HG03097 (cell line): ENCODE results near the gene CYTH1.

Experiments used
- ATAC-seq: cut with Tn5 transposase; IDR thresholded peaks from one replicate; pipeline ENCODE4 v1.9.1; 2021; ENCODE audit not compliant: unreplicated experiment, low FRiP score

Gene CYTH1, protein sequence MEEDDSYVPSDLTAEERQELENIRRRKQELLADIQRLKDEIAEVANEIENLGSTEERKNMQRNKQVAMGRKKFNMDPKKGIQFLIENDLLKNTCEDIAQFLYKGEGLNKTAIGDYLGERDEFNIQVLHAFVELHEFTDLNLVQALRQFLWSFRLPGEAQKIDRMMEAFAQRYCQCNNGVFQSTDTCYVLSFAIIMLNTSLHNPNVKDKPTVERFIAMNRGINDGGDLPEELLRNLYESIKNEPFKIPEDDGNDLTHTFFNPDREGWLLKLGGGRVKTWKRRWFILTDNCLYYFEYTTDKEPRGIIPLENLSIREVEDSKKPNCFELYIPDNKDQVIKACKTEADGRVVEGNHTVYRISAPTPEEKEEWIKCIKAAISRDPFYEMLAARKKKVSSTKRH

DNA sequence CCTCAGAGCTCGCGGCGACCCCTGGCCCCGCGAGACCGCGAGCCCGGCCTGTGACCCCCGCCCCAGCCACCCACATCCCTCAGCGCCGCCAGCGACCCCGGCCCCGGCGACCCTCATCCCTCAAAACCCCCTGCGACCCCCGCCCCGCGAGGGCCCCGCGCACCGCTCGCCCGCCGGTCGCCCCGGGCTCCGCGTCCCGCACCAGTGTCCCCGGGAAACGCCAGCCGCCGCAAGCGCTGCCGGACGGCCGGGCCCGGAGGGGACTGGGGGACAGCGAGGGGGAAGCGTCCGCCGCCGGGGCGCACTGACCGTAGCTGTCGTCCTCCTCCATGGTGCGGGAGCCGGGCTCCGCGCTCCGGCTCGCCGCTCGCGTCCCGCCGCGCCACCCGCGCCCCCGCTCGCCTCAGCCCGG is at the start of gene CYTH1:
TSS of gene CYTH1 (minus strand) at position 381 of the 412 bp plus-strand sequence. CDS start at position 331, 50 bp downstream.
- ATAC-seq: peak; percentile 14

DNA sequence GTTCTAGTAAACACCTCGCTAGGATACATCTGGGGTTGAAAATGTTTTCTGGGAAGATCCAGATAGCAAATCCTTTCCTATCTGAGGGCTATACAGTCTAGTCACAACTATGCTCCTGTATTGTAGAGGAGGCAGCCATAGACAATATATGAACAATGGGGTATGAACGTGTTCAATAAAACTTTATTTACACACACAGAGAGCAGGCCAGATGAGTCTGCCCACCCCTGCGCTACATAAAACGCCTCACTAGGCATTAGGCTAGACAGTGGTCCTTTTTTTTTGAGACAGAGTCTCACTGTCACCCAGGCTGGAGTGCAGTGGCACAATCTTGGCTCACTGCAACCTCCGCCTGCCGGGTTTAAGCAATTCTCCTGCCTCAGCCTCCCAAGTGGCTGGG is 47.4 kb upstream of the CYTH1 start:
- ATAC-seq: no peak

DNA sequence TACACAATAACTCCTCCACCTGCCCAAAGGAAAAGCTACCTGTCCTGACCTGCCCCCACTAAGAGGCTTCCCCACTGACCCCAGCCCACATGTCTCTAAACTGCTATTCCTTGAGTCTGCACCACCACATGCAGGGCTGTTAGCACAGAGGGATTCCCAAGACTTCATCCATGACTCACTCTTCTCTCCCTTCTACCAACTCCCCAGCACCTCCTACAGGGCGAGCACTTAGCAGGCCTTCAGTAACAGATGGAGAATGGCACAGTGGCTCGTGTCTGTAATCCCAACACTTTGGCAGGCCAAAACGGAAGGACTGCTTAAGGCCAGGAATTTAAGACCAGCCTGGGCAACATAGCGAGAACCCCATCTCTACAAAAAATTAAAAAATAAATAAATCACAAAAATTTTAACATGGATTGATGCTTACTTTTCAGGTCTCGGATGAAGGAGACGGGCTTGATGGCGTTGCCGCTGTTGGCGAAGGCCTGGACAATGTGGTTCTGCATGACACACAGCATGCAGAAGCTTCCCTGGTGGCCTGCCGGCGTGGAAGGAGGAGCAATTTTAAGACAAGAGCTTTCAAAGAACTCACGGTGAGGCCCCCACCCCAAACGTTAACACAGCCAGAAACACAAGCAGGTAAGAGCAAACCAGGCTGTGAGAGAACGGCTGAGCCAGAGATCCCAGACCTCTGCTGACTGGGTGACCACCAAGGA is 46.6 kb upstream of the CYTH1 start:
- ATAC-seq: no peak

DNA sequence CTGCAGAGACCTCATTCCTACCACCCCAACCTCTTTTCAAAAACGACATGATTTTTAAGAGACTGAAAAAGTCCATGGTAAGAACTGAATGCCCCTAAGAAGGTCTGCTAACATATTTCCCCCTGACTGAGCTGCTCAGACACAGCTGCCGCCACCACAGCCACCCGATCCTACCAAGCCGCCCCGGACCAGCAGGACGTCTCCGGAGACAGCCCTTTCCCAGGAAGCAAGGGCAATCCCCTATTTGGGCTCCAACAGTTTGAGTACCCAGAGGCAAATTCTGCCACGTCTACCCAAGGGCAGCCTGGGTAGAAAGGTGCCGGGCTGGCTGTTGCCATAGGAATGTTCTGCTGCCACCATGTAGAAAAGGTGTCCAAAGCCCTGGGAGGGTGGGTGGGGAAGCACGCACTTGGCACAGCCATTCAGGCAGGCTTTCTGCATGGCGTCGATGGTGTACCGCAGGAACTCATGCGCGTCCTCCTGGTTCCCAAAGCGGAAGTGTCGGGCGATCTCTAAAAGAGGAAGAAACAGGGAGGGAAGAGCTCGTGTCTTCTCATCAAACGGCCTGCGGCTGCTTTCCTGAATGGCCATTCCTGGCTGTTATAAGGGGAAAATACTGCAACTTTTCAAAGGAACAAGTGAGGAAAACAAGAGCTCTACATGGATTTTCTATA is 44.9 kb upstream of the CYTH1 start:
- no peak for ATAC-seq

DNA sequence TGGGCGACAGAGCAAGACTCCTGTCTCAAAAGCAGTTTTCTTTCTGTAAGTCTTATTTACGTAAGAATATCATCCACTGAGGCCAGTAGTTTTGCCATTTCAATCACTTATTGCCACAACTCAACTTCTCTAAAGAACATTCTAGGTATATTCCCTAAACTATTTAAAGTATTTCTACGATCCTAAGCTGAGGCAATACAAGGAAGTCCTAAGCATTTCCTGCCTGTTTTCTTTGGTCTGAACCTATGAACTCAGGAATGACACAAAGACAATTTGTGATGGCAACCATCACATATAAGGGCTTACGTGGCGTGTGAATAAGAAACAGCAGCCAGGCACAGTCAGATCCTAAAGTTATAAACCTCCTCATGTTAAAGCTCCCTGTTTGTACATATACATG is 44.3 kb upstream of the CYTH1 start:
- no peak for ATAC-seq

DNA sequence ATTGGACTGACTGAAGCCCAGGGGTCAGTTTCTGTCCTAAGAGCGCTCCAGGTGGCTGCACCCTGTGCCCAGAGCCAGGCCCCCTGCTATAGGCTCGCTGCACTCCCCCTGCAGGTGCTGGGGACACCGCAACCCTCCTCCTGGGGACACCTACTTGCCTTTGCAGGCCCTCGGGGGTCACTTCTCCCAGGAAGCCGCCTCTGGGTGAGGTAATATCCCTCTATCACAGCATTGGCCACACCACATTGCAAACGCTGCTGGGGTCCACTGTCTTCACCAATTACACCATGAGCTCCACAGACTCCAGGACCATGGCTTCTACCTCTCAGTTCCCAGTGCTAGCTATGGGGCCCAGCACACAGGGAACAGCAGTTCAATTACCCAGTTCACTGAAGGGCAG is 43.6 kb upstream of the CYTH1 start:
- ATAC-seq: no peak

DNA sequence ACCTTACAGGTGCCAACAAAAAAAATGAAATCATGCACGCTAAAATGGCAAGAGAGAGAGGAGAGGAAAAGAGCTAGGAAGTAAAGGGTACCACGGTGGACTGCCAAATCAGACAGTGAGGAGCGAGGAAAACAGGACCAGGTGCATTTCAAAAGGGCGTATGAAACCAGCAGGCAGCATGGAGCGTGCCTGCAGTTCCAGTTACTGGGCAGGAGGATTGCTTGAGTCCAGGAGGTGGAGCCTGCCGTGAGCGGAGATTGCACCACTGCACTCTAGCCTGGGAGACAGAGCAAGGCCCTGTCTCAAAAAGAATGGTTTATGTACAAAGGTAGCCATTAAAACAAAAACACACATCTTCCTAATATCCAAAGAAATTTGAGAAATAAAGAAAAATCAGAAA is 42.2 kb upstream of the CYTH1 start:
- no peak for ATAC-seq

DNA sequence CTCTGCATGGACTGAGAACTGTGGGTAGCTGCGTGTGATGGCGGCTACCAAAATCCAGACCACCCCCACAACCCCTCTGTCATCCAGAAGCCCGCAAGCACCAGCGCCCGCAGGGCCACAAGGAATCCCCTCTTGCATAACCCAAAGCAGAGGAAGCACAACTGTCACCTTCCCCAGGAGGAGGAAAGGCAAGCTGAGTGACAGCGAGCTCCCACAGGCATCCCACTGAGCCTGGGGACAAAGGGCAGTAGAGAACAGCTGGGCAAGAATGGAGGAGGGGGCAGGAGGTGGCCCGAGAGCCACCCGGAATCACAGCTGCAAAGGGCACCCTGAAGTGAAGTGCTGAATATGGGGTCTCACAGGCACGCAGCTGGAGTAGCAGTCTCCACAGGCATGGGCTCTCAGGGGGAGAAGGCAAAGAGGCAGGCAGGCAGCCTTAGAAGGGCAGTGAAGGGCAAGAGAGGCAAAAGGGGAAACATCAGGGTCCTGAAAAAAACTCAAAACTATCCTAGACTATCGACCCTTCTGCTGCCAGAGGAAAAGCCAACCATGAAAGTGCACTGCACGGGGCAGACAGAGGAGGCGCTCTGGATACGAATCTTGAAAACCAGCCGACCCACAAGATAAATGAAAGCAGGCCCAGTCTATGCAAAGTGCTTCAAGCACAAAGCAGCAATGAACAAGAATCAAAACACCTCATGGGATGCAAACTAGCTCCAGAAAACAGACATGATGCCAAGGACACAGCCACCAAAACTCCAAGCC is 41.4 kb upstream of the CYTH1 start:
- ATAC-seq: no peak

DNA sequence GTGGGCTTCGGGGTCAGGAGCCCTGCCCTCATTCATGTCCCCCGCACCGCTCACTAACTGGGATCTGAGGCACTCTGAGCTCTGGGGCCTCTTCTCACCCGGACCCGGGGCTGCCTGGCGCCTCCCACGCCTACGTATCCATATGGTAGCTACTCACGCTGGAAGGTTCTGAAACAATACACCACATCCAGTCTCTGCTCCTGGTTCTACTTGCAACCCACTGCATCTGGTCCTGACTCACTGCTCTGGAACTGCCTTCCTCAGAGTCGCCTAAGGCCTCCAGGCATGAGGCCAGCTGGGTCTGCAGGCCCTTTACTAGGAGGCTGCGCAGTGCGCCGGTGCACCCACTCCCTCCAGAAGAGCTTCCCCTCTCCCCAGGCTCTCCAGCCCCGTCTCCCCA is 40.5 kb upstream of the CYTH1 start:
- ATAC-seq: no peak

DNA sequence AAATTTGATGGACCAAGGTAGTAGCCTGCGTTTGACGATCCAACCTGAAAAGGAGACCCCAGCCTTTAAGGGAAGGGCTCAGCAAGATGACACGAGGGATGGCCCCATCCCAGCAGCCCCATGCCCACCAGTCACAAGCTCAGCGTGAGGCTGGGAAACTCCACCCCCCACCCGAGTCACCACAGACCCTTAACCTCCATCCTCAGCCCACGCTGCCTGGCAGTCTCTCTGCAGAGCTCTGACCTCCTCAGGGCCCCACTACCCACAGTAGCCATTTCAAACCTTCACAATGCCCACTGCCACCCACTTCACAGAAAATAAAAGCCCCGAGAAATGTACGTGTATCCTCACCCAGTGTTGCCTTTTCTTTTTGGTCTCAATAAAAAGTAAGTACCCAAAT is 39.9 kb upstream of the CYTH1 start:
- no peak for ATAC-seq

DNA sequence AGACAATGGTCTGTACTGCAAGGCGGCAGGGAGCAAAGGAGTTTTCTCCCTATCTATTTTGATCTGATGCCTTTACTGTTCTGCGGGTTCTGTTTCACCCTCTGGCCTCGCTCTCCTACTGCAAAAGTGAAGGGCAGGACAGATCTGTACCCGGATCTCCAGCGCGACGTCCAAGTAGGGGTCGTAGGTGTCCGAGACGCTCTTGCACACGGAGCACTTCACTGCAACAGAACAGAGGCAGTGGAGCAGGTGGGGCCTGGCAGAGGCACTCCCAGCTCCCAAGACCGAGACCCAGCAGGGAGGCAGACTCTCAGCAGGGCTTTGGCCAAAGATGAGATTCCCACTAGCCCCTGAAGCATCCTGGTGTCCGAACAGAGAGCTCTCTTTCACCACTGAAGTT is 38.8 kb upstream of the CYTH1 start:
- no peak for ATAC-seq

DNA sequence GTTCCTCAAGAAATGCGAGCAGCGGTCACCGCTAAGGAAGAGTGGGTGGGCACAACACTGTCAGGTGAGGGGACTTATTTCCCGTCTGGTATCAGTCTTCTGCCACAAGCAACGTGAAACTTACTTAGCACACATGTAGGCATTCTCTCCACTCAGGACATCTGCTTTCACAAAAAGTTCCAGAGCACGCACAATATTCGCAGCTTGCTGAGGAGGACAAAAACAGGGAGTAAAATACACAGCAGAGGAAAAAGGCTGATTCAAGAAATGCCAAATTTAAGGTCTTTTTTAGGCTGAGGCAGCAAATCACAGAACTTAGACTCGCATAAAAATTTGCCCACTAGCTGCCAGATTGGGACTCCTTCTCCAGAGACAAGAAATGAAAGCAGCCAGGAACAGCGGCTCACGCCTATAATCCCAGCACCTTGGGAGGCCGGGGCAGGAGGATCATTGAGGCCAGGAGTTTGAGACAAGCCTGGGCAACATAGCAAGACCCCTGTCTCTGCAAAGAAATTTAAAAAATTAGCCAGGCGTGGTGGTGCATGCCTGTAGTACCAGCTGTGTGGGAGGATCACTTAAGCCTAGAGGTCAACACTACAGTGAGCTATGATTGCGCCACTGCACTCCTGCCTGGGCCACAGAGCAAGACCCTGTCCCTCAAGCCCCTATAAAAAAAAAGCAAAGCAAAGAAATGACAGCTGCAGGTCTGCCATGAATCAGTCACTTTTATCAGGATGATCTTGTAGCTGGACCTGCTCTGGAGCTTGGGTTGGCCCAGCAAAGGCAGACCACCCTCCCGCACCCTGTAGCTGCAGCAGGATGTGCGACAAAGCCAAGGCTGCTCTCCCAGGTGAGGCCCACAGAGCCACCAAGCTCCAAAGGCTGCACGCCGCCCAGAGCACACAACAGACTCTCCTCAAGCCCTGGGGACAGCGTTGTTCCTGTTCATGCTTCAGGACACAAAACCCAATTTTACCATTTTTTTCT is 38.0 kb upstream of the CYTH1 start:
- ATAC-seq: no peak

DNA sequence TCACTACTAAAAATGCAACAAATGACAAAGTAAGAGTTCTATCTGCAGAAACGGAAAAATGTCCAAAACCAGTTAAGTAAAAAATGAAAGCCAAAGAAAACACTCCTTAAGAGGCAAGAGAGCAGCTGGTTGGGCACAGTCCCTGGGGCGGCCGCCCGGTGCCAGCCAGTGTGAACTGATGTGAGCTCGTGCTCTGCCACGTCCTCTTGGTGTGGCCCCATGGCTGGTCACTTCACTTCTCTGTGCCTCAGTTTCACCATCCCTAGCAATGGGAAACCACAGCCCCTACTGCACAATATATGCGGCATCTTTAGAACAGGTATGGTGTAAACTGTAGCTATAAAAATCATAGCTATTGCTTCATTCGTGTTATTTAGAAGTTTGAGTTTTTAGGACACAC is 37.3 kb upstream of the CYTH1 start:
- no peak for ATAC-seq

DNA sequence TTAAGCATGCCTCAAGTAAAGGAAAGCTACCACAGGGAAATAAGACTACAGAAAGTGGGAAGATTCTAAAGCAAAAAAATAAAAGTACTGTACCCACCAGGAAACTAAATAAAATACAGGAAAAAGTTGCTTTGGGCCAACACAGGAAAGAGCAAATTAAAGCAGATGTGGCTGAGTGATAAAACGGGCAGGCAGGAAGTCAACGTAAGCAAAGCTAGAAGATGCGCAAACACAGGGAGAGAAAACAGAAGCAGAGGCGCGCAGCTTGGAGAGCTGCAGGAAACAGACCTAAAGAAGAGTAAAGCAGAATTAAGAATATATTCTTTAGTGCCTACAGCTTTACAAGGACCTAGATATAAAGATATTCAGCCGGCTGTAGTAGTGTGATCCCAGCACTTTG is 36.9 kb upstream of the CYTH1 start:
- ATAC-seq: no peak

DNA sequence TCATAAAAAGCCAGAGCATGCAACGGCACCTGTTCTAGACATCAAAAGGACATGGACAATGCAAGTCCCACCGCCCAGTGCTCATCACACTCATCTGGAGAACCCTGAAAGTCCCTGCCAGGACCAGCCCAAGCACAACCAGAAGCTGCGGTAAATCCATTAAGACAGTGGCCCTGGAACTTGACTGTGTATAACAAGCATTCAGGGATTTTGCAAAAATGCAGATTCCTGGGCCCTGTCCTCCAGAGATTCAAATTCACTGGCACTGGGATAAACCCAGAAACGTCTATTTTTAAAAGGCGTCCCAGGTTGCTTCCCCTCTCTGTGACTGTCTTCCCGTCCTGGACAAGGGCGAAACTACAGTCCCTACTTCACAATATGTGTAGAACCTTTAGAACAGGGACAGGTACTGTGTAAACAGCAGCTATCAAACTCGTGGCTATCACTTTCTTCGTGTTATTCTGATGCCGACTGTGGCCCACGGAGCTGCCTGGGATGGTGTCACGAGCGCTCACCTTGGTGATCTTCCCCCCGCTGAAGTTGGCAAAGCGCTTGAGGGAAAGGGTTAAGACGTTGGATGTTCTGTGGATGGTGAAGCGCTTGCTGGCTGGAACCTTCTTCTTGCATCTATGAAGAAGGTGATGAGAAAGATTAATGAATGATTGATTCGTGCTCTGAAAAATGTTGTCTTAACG is 36.2 kb upstream of the CYTH1 start:
- ATAC-seq: no peak

DNA sequence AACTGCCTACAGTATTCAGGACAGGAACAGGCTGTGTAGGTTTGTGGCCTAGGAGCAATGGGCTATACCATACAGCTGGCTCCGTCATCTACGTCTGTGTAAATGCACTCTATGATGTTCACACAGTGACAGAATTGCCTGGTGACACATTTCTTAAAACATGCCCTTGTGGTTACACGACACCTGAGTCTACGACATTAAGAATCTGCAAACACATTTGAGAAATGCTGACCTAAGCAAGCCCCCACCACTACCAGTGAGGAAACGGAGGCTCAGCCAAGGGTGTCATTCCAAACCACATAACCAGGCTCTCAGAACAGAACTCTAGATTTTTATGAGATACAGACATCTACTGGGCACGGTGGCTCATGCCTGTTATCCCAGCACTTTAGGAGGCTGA is 35.0 kb upstream of the CYTH1 start:
- ATAC-seq: no peak

DNA sequence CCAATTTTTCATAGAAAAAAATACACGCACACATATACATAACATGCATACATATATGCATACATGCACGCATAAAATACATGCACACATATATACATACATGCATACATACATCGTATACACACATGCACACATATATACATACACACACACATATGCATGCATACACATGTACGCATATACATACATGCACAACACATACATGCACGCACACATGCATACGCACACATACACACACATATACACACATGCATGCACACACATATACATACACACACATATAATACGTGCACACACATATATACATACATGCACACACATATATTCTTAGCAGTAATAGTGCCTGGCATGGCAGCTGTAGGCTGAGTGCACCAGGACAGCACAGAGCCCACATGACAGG is 33.6 kb upstream of the CYTH1 start:
- ATAC-seq: no peak

DNA sequence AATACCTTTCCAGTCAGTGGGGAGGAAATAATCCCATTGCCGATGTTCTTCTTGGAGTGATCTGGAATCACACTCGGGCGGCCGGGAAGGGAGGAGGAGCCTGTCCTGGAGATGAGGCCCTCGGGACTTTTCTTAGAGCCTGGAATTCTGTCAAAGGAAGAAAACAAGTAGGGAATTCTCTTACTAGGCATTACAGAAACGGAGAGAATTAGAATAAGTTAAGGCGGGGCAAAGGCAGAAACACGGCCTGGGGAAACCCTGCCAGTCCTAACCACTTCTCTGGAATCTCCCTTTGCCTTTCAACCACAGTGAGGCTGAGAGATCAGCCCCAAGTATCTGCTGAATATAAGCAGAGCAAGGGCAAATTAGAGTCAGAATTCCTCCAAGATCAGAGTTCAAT is 30.8 kb upstream of the CYTH1 start:
- no peak for ATAC-seq

DNA sequence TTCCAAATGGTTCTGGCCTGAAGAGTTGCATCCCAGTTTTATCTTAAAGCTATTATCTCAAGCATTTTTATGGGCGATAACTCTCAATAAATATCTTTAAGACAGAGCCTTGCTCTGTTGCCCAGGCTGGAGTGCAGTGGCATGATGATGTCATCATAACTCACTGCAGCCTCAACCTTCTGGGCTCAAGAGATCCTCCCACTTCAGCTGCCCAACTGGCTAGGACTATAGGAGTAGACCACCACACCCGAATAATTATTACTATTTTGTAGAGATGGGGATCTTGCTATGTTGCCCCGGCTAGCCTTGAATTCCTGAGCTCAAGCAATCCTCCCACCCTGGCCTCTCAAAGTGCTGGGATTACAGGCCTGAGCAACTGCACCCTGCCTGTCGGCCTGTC is 26.1 kb upstream of the CYTH1 start:
- no peak for ATAC-seq
